GM23338 (cell line): ENCODE measurements around the gene RNF141. TPM values are rescaled to one million over a fixed set of nuclear protein-coding genes. Genes with fewer than 3 reads are reported as not detected.

Experiments
- ATAC-seq: fragments of 200-7000 bp; cut with Tn5 transposase; 3 replicates; pipeline ENCODE4 v1.9.1; 2020
- DNase-seq: peaks from one replicate; pipeline ENCODE4 v3.0.0-alpha.2; 2015; ENCODE audit warnings: low spot score
- H2AFZ ChIP-seq: fragments of 200-600 bp; sonication (generic); 2 replicates; pipeline ENCODE4 v1.8.0; 2016; ENCODE audit warnings: antibody characterized with exemption, mild to moderate bottlenecking, moderate library complexity
- H3F3A ChIP-seq: fragments of 200-600 bp; sonication (generic); replicated peaks from 2 replicates; pipeline ENCODE4 v1.8.0; 2017; ENCODE audit warnings: antibody characterized with exemption, mixed run types, low read depth
- H3K27ac ChIP-seq: fragments of 200-600 bp; sonication (generic); 2 replicates; pipeline ENCODE4 v1.6.1; 2016; ENCODE audit warnings: low read depth
- H3K27me3 ChIP-seq: fragments of 200-600 bp; sonication (generic); 2 replicates; pipeline ENCODE4 v1.8.0; 2016; ENCODE audit warnings: mild to moderate bottlenecking, mixed run types, moderate library complexity; ENCODE audit not compliant: insufficient read depth
- H3K36me3 ChIP-seq: fragments of 200-600 bp; sonication (generic); 2 replicates; pipeline ENCODE4 v1.8.0; 2016; ENCODE audit warnings: mild to moderate bottlenecking; ENCODE audit not compliant: insufficient read depth
- H3K4me1 ChIP-seq: fragments of 200-600 bp; sonication (generic); 2 replicates; pipeline ENCODE4 v1.8.0; 2016; ENCODE audit warnings: mild to moderate bottlenecking, moderate library complexity; ENCODE audit not compliant: insufficient read depth
- H3K4me2 ChIP-seq: fragments of 200-600 bp; sonication (generic); 2 replicates; pipeline ENCODE4 v1.7.1; 2017; ENCODE audit warnings: mixed run types
- H3K4me3 ChIP-seq: fragments of 200-600 bp; sonication (generic); 2 replicates; pipeline ENCODE4 v1.6.1; 2016; ENCODE audit warnings: mixed run types
- H3K79me2 ChIP-seq: fragments of 200-600 bp; sonication (generic); replicated peaks from 2 replicates; pipeline ENCODE4 v1.8.0; 2017; ENCODE audit warnings: mild to moderate bottlenecking; ENCODE audit not compliant: insufficient read depth
- H3K9me2 ChIP-seq: fragments of 200-600 bp; sonication (generic); 2 replicates; pipeline ENCODE4 v1.8.0; 2017; ENCODE audit not compliant: insufficient read depth
- H4K20me1 ChIP-seq: fragments of 200-600 bp; sonication (generic); replicated peaks from 2 replicates; pipeline ENCODE4 v1.8.0; 2017; ENCODE audit warnings: mild to moderate bottlenecking; ENCODE audit not compliant: insufficient read depth
- H3K27ac Mint-ChIP-seq: 2 replicates; pipeline ENCODE4 v1.8.0; 2020; ENCODE audit warnings: inconsistent platforms, mild to moderate bottlenecking, moderate library complexity, mixed read lengths
- H3K27me3 Mint-ChIP-seq: 3 replicates; pipeline ENCODE4 v1.8.0; 2022; ENCODE audit warnings: low read depth, mild to moderate bottlenecking, moderate library complexity, mixed read lengths, inconsistent platforms; ENCODE audit not compliant: insufficient read depth, poor library complexity
- H3K36me3 Mint-ChIP-seq: 3 replicates; pipeline ENCODE4 v1.8.0; 2021; ENCODE audit warnings: low read depth, mild to moderate bottlenecking, inconsistent platforms, moderate library complexity, mixed read lengths
- H3K4me1 Mint-ChIP-seq: 3 replicates; pipeline ENCODE4 v1.8.0; 2020; ENCODE audit warnings: mild to moderate bottlenecking, inconsistent platforms, mixed read lengths
- H3K4me3 Mint-ChIP-seq: 3 replicates; pipeline ENCODE4 v1.8.0; 2021; ENCODE audit warnings: moderate library complexity, mild to moderate bottlenecking, inconsistent platforms, mixed read lengths
- H3K9me3 Mint-ChIP-seq: 3 replicates; pipeline ENCODE4 v1.8.0; 2020; ENCODE audit warnings: moderate library complexity, mild to moderate bottlenecking, inconsistent platforms, mixed read lengths
- CREB1 ChIP-seq: fragments of 250-450 bp; sonication (Bioruptor Pico); IDR thresholded peaks from 2 replicates; pipeline ENCODE4 v1.5.0; 2020; ENCODE audit warnings: low read depth, mild to moderate bottlenecking, moderate library complexity
- CTCF ChIP-seq, 2 experiments: fragments of 200-600 bp in 1 of 2; sonication (generic) in 1 of 2; conservative IDR thresholded peaks; 2 replicates each; pipeline versions ENCODE4 v1.5.1 to v1.6.1; 2016 to 2017; ENCODE audit warnings: antibody characterized with exemption in 2 of 2, low read depth in 2 of 2, mild to moderate bottlenecking in 2 of 2, moderate library complexity in 1 of 2
- POLR2AphosphoS5 ChIP-seq: IDR thresholded peaks from 2 replicates; pipeline ENCODE4 v1.6.1; 2016; ENCODE audit warnings: antibody characterized with exemption, low read depth
- ZNF462 ChIP-seq: fragments of 250-450 bp; sonication (Bioruptor Pico); IDR thresholded peaks from 2 replicates; pipeline ENCODE4 v1.5.0; 2020; ENCODE audit warnings: mild to moderate bottlenecking, moderate library complexity
- polyA plus RNA-seq: library from polyadenylated mRNA; unstranded; fragments of >200 nt; fragmentation: Nextera tagmentation; extraction: Ambion mirVana; gene quantifications from 2 replicates; pipeline ENCODE4 v1.2.1, GENCODE V29; 2016
- total RNA-seq: library from RNA; depleted of rRNA; stranded (reverse); fragments of >200 nt; shearing (Covaris generic); gene quantifications from 2 replicates; pipeline ENCODE4 v1.2.3, GENCODE V29; 2014

Gene RNF141
- total and polyA plus RNA-seq, 2 experiments from 2014 or later: 11.4 to 26.9 TPM

- no peak for TF ChIP-seq ZNF462 (CRISPR knock-in tag)
Measured at GRCh38 chr11:10490032-10490397, 51.0 kb downstream of the RNF141 start (continued).

- Mint-ChIP-seq H3K27ac (no peak overlapping the region), H3K9me3 (peaks cover 3% of the 10 kb centered on the region; the same call in 2 of the 3 replicates), H3K36me3 (peaks cover 13% of the 10 kb centered on the region), H3K4me1 (peaks cover 16% of the 10 kb centered on the region), H3K4me3 (no peak overlapping the region), H3K27me3 (no peaks in the 10 kb centered on the region)
- TF ChIP-seq POLR2AphosphoS5 (no peak), CTCF (conservative IDR thresholded peaks at IDR 0.05; ENCODE audit: low read depth in 2 of 2) (no peak), CREB1 (CRISPR knock-in tag) (no peak)
- Histone ChIP-seq H3F3A (no peaks in the 10 kb centered on the region), H3K9me2 (peaks cover 3% of the 10 kb centered on the region; the same call in 1 of the 2 replicates), H4K20me1 (no peaks in the 10 kb centered on the region), H3K27ac (no peak overlapping the region), H2AFZ (no peak overlapping the region), H3K4me2 (no peak overlapping the region), H3K27me3 (no peaks in the 10 kb centered on the region), H3K36me3 (no peaks in the 10 kb centered on the region), H3K4me1 (no peaks in the 10 kb centered on the region), H3K79me2 (no peaks in the 10 kb centered on the region), H3K4me3 (no peak overlapping the region)
- DNase-seq: no peak
- ATAC-seq: no peak
Measured at GRCh38 chr11:10488934-10489691, 51.9 kb downstream of the RNF141 start.
